Suppressor macrophage treated with lipopolysaccharide for 1 hour (primary cell): ENCODE measurements around the gene ARHGAP23.
A peak's percentile ranks its signal among the peaks of the same experiment; 100 is the strongest.
"Not testable (repeated sequence)": the region's sequence is repeated elsewhere in the genome, so short reads cannot be mapped to it uniquely, and the experiment has no call there.

ENCODE experiments used
- DNase-seq, 3 donors: peaks; one replicate each; pipeline ENCODE4 v3.0.0-alpha.2; 2020 to 2022

The ARHGAP23 gene

DNA sequence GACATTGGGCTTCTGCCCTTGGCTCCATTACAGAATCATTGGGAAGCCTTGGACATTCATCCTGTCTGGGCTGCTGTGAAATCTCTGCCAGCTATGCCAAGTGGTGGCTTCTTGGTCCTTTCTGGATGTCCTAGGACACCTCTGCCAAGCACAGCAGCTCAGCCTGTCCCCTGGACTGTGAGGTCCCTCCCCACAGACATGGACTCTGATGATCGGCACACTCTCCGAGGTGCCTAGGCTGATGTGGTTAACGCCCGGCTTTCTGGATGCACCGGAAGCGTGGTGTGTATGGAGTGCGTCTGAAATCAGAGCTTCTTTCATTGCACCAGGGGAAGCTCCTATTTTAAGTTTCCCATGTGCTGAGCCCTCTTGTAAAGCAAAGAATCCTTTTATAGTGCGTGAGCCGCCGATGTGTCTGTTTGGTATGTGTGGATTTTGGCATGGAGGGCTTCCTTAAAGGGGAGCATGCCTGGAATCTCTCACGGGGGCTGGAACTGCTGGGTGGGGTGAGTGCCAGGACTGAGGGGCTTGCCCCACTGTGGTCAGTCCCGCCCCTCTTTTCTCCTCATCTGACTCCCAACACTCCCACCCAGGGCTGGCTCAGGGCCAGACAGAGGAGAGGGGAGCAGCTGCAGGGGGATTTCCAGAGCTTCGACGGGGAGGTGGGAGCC lies 7.0 kb upstream of the ARHGAP23 start:
- no peak for DNase-seq

DNA sequence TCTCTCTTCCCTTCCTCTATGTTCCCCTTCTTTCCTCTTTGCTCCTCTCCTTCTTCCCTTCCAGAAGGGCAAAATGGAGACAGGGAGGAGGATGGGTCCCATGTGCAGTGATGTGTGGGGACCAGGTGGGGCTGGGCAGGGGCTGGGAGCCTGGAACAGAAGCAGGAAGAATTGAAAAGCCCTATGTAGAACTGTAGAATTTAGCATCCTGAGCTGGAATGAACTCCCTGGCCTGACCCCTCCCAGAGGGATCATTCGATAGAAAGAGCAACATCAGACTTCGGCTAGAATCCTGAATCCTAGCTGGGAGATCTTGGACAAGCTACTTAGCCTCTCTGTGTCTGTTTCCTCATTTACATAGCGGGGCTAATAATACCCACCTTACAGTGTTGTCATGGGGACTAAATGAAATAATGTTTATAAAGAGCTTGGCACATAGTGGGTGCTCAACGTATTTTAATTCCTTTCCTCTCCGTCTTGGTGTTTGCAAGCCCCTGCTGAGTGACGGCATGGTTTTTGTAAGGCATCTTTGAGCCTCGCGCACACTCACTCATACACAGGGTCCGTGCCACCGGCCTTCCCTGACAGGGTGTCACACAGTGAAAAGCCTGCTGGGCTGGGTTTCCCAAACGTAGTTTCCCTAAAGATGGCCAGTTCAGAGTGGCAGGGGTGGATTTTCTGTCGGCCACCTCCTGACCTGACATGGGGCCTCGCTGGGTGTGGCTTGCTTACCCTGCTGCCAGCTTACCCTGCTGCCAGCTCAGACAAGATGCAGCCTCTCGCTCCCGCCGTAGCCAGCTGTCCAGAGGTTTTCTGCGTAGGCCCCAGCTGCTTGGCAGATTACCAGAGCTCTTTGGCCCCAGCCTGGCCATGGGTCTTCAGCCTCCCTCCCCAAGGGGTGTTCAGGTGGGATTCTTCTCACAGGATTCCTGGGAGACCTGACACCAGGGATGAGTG lies 6.1 kb upstream of the ARHGAP23 start:
- no peak for DNase-seq

DNA sequence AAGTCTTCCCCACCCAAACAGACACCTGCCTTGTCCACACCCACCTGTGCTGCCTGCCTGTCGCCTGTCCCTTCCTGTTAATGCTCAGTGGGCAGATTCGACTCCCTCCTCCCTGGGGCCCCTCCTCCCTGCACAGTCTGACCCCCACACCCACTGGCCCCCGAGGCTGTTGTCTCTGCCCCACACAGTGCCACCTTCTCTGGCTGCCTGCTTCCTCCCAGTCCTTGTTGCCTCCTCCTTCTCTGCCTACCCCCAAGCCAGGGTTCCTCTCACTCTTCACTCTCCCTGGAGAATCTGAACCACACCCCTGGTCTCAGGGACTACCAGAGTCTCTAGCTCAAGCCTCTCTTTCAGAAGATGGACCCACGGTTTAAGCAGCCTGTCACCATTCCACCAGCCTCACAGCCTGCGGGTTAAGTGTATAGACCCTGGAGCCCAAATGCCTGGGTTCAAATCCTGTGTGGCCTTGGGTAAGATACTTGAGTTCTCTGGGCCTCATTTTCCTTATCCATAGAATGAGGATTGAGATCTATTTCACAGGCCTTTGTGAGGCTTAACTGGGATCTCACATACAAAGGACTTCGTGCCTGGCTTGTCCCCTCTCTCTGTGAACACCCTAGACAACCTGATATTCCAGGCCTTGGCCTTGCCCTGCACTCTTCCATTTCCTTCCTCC lies 3.8 kb upstream of the ARHGAP23 start:
- DNase-seq: no peak

DNA sequence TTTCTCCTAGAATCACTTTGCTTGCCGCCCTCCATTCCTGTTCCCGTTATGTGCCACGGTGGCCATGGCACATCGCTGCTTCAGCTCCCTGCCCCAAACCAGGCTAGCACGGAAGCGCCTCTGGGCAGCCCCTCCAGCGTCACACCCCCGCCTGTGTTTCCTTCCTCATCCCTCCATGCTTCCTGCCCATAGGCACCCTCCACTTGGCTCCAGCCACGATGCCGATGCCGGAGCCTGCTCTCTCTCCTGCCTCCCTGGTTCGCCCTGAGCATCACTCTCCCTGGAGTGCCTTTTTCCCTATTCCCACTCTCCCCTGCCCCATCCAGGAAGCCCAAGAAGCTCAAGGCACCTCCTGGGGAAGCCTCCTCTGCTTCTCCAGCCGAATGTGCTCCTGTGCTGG lies 3.2 kb upstream of the ARHGAP23 start:
- peak; percentile 55 to 78 (median 71) for DNase-seq

DNA sequence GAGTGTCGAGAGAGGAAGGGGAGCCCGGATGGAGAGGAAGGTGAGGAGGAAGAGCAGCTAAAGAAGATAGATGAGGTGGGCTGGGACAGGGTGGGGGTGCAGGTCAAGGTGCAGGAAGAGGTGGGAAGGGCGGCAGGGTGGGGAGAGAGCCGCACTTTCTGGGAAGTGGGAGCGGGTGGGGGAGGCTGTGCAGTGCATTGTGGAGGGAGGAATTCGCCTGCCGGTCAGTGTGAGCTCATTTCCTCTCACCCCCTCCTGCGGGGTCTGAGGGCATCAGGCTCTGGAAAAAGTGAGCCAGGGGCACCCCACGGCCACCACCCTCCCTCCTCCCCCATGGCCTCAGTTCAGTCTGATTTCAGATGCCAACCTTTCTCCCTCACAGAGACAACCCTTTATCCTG lies 2.5 kb upstream of the ARHGAP23 start:
- peak; percentile 14 to 49 (median 41) for DNase-seq

DNA sequence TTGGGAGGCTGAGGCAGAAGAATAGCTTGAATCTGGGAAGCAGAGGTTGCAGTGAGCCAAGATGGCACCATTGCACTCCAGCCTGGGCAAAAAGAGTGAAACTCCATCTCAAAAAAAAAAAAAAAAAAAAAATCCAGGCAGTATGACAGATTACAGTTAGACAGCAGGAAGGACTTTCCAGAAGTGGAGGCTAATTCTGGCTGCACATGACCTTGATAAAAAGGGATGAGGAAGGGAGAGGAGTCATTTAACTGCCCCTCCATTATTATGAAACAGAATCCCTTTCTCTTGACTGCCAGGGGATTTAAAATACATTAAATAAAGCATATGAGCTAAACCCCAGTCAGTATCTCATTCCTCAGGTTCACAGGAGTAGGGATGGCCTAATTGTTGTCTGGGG lies 1.8 kb upstream of the ARHGAP23 start:
- DNase-seq: peak; percentile 33 to 67 (median 52)

DNA sequence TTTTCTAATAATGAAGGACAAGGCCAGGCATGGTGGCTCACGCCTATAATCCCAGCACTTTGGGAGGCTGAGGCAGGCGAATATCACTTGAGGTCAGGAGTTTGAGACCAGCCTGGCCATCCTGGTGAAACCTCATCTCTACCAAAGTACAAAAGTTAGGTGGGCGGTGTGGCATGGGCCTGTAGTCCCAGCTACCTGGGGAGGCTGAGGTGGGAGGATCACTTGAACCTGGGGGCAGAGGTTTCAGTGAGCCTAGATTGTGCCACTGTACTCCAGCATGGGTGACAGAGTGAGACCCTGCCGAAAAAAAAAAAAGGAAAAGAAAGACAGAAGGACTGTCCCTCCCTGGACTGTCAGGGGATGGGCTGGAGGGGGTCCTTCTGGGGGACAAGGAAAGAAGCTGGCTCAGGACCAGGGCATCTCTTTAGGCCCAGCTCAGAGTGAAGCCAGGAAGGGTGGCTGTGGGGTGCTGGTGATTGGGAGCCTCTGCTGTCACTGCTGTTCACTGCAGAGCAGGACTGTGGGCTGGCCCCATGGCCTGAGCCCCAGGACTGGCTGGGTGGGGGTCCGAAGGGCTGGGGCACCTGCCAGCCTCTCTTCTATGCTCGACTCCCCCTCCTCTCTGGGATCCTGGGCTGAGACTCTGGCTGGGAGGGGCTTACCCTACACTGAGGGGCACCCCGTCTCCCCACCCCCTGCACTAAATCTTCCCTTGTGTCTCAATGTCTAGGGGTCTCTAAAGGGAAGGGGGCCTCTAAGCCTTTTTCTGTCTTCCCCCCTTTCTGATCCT lies 909 bp upstream of the ARHGAP23 start:
- no peak for DNase-seq

DNA sequence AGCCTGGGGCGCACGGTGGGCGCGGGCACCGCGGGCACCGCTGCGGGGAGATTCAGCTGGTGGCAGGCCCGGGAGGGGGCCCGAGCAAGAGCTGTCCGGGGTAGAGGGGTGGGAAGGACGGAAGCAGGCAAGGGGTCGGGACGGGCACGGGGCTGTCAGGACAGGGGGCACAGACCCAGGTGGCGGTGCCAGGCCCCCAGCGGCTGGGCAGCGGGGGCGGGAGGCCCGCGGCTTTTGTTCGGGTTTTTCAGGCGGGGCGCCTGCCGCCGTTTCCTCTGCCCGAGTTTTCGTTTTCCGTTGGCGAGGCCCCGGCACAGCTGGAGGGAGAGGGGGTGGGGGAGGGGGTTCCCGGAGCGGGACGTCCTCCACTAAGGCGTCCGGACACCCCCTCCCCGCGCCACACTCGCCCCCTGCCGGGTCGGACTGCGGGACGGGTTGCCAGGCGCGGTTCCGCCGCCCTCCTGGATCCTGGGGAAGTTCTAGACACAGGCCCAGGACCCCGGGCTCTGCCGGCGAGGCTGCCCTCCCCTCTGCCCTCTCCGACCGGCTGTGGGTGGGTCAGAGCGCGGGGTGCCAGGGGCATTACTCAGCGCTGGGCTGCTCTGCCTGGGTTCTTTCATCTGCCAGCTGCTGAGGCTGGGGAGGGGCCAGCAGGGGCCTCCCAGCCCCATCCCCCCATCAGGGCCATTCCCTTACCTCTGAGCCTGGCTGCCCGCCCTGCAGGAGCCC lies 543 bp downstream of the ARHGAP23 start:
- peak; percentile 46 to 79 (median 47) for DNase-seq

DNA sequence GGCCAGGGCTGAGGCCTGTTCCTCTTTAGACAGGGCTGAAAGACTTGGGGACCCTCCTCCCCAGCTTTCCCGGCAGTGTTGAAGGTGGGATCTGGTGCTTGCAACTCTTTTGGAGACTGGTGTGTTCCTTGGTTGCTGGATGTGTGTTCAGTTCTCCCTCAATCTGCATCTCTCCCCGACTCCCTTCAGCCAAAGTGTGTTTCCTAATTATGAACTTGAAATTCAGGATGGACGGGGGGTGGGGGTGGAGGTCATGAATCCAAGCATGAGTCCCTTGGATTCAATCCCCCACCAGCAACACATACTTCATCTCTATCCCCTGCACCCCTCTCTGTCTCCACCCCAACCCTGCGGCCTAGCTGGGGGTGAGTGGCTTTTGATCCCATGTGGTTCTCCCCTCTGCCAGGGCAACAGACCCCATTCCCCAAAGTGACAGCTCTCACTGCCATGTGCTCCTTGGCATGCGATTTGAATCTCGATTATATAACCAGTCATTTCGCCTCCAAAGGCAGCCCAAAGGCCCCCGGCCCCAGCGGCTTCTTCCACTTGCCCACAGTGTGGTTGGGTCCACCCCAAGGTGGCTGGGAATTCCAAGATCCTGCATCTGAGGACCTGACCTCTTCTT lies 1.3 kb downstream of the ARHGAP23 start:
- no peak for DNase-seq

DNA sequence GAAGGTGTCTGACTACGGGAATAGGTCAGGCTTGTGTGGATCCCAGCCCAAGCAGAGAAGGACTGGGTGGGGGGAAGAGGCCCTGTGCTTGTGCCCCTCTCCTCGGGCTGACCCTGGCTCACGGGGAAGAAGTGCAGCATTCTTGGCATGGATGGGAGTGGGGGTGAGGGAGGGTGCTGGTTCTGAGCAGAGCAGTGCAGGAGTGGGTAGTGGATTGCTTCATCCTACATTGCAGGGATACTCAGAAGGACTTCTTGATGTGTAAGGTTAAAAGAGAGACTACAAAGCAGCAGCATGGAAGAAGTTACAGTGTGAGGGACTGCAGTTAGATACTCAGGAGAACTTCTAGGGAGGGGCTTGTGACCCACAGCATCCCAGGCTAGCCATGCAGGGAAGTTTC lies 2.1 kb downstream of the ARHGAP23 start:
- DNase-seq: peak in 1 of 3 donors; percentile 21

DNA sequence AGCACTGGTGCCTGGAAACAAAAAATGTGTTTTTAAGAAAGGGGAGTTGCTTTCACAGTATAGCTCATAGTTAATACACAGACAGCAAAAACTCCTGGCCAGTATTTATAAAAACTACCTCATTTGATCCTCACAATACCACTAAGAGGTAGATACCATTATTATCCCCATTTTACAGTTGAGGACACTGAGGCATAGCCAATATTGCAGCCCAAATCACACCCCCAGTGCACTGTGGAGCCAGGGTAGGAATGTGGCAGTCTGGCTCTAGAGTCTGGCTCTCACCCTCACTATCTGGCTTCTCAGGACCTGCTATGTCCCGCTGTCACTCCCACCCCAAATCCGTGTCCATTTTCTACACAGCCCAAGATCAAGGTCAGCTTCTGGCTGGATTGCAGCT lies 2.6 kb downstream of the ARHGAP23 start:
- DNase-seq: no peak

DNA sequence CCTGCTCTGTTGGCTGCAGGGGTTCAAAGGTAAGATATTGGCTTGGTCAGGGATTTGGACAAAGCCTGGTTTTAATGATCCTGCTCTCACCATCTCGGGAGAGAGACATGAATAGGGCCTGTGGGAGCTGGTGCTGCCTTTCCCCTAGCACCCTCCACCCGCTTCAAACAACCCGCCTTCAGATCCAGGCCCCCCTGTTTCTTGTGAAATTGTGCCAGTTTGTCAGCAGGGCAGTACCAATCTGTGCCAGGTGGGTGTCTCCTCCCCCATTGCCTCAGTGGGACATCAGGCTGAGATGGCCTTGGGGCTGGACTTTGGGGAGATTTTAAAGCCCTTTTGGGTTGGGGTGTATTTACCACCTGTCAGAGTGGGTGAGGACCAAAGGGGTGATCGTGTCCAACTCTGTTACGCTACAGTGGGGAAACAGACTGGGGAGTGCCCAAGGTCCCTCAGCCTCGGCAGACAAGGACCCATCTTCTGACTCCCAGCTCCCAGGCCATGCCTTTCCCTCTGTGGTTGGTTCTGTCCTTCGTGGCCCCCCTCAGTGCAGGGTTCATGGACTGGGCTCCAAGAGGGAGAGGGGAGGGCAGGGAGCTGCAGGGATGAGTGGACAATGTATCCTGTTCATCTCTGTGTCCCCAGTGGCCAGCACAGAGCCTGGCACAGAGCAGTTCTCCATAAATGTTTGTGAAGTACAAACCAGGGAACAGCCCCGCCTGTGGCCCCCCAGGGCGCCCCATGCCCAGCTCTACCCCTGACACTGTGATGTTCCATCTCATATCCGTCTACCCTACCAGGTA lies 3.3 kb downstream of the ARHGAP23 start:
- no peak for DNase-seq

DNA sequence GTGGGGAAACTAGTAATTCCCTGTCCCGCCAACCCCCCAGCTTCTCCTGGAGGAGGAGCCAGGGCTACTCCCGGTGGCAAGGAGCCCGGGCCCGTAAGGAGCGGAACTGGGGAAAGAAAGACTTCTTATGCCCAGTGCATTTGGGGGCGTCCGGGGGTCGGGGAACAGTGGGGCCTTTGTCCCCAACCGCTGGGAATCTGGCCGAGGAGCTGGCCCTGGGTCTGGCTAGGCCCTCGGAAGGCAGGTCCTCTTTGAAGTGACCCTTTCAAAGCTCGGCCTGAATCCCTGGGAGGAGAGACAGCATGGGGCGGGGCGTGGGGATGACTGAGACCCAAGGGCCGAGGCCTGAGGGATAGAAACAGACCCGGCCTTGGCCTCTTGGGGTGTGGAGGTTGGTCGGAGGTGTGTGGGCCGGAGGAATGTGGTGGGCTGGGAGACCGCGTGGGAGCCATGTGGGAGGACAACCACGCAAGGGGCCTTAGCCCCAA lies 6.0 kb downstream of the ARHGAP23 start:
- DNase-seq: no peak

DNA sequence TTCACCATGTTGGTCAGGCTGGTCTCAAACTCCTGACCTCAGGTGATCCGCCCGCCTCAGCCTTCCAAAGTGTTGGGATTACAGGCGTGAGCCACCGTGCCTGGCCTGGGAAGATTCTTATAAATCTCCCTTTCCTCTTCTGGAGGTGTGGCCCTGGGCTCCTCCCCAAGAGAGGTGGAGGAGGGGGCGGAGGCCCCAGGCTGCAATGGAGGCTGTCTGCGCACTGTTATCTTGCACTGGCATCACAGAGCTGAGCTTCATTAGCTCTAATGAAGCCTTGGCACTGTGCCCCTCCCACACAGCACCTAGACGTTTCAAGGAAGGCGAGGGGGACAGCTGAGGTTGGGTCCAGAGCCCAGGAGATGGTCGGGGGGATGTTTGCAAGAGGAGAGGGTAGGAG lies 7.5 kb downstream of the ARHGAP23 start:
- no peak for DNase-seq

DNA sequence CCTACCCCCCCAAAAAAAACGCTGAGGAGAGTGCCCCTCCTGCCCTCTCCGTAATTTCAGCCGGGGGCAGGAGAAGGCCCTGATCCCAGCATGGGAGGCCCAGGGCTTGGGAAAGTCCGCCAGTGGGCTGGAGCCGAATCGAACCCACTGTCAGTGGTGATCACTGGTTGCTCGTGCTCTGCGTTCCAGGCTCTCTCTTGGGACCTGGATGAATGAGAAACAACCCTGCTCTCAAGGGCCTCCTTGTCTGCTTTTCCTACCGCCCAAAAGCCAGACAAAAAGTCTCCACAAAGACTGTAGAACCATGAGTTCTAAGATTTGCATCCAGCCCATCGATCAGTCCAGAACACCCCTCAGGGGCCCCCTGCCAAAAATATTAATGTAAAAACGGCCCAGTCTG lies 8.1 kb downstream of the ARHGAP23 start:
- no peak for DNase-seq

DNA sequence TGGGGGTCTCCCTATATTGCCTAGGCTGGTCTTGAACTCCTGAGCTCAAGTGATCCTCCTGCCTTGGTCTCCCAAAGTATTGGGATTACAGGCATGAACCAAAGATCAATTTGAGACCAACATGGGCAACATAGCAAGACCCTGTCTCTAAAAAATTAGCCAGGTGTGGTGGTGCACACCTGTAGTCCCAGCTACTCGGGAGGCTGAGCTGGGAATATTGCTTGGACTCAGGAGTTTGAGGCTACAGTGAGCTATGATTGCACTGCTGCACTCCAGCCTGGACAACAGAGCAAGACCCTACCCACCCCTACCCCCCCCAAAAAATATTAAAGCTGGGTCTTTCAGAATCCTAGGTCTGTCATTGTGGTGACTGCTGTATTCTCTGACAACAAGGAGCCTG lies 9.0 kb downstream of the ARHGAP23 start:
- DNase-seq: not testable (repeated sequence)

DNA sequence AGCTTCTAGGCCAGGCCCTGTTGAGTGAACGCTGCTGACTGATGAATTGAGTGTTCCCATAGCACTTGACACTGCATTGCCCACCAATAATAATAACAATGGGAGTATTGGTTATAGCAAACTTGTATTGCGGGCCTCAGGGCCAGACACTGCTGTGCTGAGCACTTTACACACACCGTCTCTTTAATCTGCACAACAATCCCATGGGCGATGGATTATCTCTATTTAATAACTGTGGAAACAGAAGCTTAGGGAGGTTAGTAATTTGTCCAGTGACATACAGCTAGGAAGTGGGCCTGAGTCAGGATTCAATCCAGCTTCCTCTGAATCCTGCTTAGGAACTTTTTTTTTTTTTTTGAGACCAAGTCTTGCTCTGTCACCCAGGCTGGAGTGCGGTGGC lies 11.2 kb downstream of the ARHGAP23 start:
- DNase-seq: no peak

DNA sequence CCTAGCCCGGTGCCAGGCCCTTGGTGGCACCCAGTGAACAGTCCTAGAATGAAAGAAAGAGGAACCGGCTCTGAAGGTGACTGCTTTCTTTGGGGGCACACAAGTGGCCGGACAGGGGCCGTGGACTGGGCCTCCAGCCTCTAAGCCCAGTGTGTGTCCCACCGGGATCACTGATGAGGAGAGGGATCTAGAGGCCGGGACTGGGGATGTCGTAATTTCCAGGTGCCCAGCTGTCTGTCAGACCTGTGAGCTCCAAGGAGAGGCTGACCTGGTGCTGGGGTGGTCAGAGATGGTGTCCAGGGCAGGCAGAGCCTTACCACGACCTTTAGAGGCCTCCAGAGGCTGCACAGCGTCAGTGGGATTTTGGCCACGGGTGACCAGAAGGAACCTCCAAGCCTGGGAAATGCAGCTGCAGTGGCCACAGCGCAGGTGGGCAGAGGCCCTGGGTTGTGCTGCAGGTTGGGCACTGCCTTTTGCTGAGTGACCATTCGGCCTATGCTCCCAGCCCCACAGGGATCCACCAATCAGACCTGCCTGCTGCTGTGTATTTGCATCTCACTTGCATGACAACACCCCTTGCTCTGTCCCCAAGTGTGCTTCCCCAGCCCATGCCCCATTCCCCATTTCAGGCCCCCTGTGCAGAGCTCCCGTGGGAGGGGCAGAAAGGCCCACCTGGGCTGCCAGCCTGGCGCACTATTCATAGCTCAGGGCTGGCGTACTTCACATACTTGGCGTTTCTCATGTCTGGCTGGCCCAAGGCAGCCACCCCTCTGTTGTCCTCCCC lies 12.5 kb downstream of the ARHGAP23 start:
- DNase-seq: no peak

DNA sequence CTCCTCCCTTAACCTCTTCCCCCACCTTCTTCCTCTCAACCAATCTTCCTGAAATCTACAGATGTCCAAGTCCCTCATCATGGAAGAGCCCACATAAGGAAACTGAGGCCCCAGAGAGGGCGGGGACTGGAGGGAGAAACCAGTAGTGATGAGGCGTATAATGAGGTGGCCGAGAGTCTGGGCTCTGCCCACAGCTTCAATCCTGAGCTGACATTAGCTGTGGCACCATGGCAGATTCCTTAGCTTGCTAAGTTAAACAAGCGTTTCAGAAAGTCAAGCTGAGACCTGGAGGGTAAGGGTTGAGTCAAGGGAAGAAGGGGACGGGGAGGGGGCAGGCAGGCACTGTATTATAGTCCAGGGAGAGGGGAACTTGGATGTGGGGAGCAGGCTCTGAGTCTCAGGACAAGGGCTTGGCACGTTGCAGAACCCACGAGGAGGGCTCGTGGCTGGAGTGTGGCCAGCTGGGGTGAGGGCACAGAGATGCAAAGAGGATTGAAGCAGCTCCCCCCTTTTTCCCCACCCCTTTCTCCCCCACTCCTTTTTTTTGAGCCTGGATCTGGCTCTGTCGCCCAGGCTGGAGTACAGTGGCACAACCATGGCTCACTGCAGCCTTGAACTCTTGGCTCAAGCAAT lies 13.3 kb downstream of the ARHGAP23 start:
- DNase-seq: no peak
